Right atrium auricular region (tissue), 2 donors: ENCODE measurements around the gene CNST. TPM values are rescaled to one million over a fixed set of nuclear protein-coding genes. Genes with fewer than 3 reads are reported as not detected.
A peak's percentile ranks its signal among the peaks of the same experiment; 100 is the strongest.

Source experiments
- DNase-seq: peaks from one replicate; pipeline ENCODE4 v3.0.0-alpha.2; 2019; ENCODE audit warnings: low spot score
- H3K27ac ChIP-seq, 2 donors: fragments of 200-600 bp; sonication (generic); 1 replicate in 1 of 2; 2 replicates in 1 of 2; pipeline ENCODE4 v1.5.1; 2016 to 2019
- H3K27me3 ChIP-seq, 2 donors: fragments of 200-600 bp; sonication (generic); one replicate each; pipeline versions ENCODE4 v1.5.1 to v1.6.0; 2017 to 2019
- H3K36me3 ChIP-seq: fragments of 200-600 bp; sonication (generic); one replicate; pipeline ENCODE4 v1.5.1; 2016
- H3K4me1 ChIP-seq, 2 donors: fragments of 200-600 bp; sonication (generic); one replicate each; pipeline versions ENCODE4 v1.5.1 to v1.6.0; 2017 to 2019
- H3K4me3 ChIP-seq, 2 donors: fragments of 200-600 bp; sonication (generic); 1 replicate in 1 of 2; 2 replicates in 1 of 2; pipeline ENCODE4 v1.5.1; 2017 to 2019; ENCODE audit warnings: mild to moderate bottlenecking in 1 of 2, moderate library complexity in 1 of 2
- H3K9me3 ChIP-seq, 2 donors: fragments of 200-600 bp; sonication (generic); one replicate each; pipeline ENCODE4 v1.5.1; 2019
- CTCF ChIP-seq, 2 donors: fragments of 200-600 bp; sonication (generic); IDR thresholded peaks; one replicate each; pipeline ENCODE4 v1.5.1; 2019; ENCODE audit warnings: antibody characterized with exemption in 2 of 2
- total RNA-seq, 2 donors: library from RNA; depleted of rRNA; stranded (reverse); fragments of >200 nt; gene quantifications; one replicate each; pipeline ENCODE4 v1.1.0, GENCODE V29; 2016

CNST gene
- total RNA-seq, 2 donors from 2014 or later, result 15.6 to 19.0 TPM

DNA sequence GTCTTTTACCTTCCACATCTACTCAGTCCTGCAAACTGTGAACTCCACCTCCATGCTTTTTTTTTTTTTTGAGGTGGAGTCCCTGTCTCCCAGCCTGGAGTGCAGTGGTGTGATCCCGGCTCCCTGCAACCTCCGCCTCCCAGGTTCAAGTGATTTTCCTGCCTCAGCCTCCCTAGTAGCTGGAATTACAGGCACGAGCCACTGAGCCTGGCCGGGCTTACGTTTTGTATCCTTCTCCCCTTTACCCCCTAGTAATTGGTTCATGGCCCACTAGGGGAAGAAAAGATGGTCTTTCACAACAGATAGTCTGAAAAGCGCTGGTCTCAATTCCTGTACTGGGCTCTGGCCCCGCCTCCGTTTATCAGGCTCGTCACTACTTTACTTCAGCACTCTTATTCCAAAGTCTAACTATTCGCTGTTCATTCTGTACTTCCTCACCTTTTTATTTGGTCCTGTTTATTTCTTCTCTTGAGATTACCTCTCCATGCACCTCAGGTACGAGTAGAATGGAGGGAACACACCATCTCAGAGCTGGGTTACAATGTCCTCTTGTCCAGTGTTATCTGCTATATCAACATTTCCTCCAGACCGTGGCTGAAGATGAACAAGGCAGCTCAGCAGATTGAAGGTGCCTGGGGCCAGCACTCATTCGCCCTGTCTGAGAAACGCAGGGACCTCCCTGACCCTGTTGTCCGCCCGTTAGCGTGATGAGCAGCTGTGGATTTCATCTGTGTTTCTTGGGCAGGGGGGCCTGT, 16.2 kb downstream of the CNST start:
- H3K36me3 ChIP-seq, result no peaks in the 10 kb centered on the region
- peak overlapping the region; percentile 66 to 69 for H3K27ac ChIP-seq
- H3K9me3 ChIP-seq, result no peaks in the 10 kb centered on the region
- no peak overlapping the region for H3K4me3 ChIP-seq
- H3K4me1 ChIP-seq, result peaks cover 0 to 83% of the 10 kb centered on the region in 2 donors
- TF ChIP-seq CTCF (IDR thresholded peaks at IDR 0.05), result no peak
- no peaks in the 10 kb centered on the region for H3K27me3 ChIP-seq
- DNase-seq, result no peak

DNA sequence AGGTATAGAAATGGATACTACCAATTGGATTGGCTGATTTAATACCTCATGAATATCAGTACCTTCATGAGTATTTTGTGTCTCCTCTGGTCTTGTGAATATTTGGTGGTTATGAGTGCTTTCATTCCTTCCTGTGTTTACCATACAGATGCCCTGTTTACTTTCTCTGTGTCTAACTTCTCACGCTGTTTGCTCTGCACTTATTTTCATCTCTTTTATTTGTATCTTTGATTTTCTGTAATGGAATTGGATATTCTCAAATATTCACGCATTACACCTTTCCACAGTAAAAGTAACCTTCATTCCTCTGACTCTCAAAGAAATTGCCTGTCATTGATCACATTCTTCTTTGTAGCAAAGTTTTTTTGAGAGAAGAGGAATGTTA, 16.8 kb downstream of the CNST start:
- Histone ChIP-seq H3K36me3 (no peaks in the 10 kb centered on the region), H3K4me1 (peaks cover 0 to 83% of the 10 kb centered on the region in 2 donors), H3K9me3 (no peaks in the 10 kb centered on the region), H3K4me3 (no peak overlapping the region), H3K27ac (peak overlapping the region; percentile 66 to 69), H3K27me3 (no peaks in the 10 kb centered on the region)
- DNase-seq, result no peak
- TF ChIP-seq CTCF (IDR thresholded peaks at IDR 0.05), result no peak

GRCh38 chr1:246583448-246584185, 17.4 kb downstream of the CNST start:
- DNase-seq, result peak; percentile 76
- H3K4me1 ChIP-seq, result peaks cover 0 to 77% of the 10 kb centered on the region in 2 donors
- H3K27me3 ChIP-seq, result no peaks in the 10 kb centered on the region

DNA sequence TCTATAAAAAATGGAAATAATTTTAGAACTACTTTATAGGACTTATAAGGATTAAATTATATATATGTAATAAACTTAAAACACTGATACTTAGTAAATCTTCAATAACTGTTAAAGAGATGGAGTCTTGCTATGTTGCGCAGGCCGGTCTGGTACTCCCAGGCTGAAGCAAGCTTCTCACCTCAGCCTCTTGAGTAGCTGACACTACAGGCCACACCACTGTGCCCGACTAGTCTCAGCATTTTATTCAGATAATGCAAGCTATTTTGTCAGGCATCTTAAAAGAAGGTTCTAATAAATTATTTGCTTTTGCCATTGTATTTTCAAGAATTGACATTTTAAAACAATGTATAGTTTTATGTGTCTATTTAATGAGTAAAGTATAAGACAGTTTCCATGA, 20.8 kb downstream of the CNST start:
- Histone ChIP-seq H3K27ac (peak overlapping the region; percentile 59 to 60), H3K4me1 (peaks cover 0 to 48% of the 10 kb centered on the region in 2 donors), H3K4me3 (no peak overlapping the region), H3K9me3 (no peaks in the 10 kb centered on the region), H3K27me3 (no peaks in the 10 kb centered on the region), H3K36me3 (peaks cover 5% of the 10 kb centered on the region)
- TF ChIP-seq CTCF (IDR thresholded peaks at IDR 0.05), result no peak
- no peak for DNase-seq

More at GRCh38 chr1:246583448-246584185, 17.4 kb downstream of the CNST start:
- Histone ChIP-seq H3K36me3 (no peaks in the 10 kb centered on the region), H3K4me3 (no peak overlapping the region), H3K27ac (peak overlapping the region; percentile 66 to 69), H3K9me3 (no peaks in the 10 kb centered on the region)
- TF ChIP-seq CTCF (IDR thresholded peaks at IDR 0.05), result no peak

GRCh38 chr1:246587606-246588005, 21.4 kb downstream of the CNST start:
- Histone ChIP-seq H3K4me1 (peaks cover 0 to 43% of the 10 kb centered on the region in 2 donors), H3K36me3 (peaks cover 7% of the 10 kb centered on the region), H3K27me3 (no peaks in the 10 kb centered on the region), H3K4me3 (no peak overlapping the region), H3K9me3 (no peaks in the 10 kb centered on the region), H3K27ac (peak overlapping the region; percentile 59 to 60)
- no peak for DNase-seq
- no peak for TF ChIP-seq CTCF (IDR thresholded peaks at IDR 0.05)
